Fibroblast of skin of left biceps (primary cell): ENCODE measurements around the gene ZNF436.
"Not testable (repeated sequence)": the region's sequence is repeated elsewhere in the genome, so short reads cannot be mapped to it uniquely, and the experiment has no call there.

Experiments
- DNase-seq, 2 experiments: peaks; one replicate each; pipeline ENCODE4 v3.0.0-alpha.2; 2013; ENCODE audit warnings: low read depth in 2 of 2

Gene ZNF436

GRCh38 chr1:23392125-23392855, 22.7 kb upstream of the ZNF436 start:
- DNase-seq: no peak

GRCh38 chr1:23389837-23390321, 20.2 kb upstream of the ZNF436 start:
- no peak for DNase-seq

DNA sequence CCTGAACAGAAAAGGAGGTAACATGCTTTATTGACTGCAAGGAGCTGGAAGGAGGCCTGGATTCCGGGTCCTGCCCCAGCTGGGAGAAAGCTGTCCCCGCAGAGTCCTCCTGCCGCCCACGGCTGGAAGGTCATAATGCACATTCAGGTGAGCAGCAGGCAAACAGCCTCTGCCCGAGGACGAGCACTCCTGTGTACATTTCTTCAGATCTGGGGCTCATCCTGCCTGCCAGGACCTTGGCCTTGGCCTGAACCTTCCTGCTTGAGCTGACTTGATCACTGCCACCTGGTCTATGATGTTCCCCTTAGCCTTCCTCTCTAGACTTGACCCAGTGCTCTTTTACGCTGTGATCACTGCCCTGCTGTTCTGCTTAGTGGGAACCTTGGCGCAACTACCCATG, 17.9 kb upstream of the ZNF436 start:
- no peak for DNase-seq

DNA sequence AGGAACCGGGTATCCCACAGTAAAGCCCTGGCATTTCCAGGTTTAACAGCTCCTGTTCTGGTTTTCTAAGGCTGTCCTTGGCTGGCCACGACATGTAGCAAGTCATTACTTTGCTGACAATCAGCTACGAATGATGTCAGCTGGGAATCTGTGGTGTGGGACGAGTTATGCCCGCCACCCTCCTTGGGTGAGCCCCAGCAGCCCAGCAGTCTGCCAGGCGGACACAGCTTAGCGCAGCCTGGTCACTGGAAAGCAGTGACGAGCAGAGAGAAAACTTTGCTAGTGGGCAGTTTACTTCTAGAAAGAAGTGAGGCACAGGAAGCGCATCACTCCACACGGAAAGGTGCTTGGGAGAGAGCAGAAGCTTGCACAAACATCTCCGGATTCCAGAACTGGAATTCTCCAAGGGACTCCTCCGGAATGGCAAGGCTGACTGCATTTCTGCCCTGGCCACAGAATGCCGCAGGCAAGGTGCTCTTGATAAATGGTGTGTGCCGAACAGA, 15.5 kb upstream of the ZNF436 start:
- DNase-seq: no peak

- no peak for DNase-seq
These were observed 14.8 kb upstream of the ZNF436 start for GRCh38 chr1:23384312-23385058.

- DNase-seq: no peak
These were observed 14.1 kb upstream of the ZNF436 start for GRCh38 chr1:23383577-23384311.

GRCh38 chr1:23381233-23381885, 11.7 kb upstream of the ZNF436 start:
- DNase-seq: no peak

DNA sequence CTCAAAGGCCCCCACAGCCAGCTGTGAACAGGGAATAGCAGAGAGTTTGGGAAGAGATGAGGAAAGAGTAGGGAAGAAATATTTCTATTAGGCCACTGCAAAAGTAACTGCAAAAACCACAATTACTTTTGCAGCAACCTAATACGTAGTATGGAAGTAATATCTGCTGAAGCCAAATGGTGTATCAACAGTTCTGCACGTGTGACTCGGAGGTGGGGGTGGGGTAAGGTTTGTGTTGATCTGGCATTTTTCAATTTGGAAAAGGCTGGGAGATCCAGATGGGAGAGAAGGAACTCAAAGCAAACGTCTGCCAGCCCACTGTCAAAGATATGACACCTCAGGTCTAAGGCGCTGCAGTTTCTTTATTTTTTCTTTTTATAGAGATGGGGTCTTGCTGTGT, 11.1 kb upstream of the ZNF436 start:
- no peak for DNase-seq

DNA sequence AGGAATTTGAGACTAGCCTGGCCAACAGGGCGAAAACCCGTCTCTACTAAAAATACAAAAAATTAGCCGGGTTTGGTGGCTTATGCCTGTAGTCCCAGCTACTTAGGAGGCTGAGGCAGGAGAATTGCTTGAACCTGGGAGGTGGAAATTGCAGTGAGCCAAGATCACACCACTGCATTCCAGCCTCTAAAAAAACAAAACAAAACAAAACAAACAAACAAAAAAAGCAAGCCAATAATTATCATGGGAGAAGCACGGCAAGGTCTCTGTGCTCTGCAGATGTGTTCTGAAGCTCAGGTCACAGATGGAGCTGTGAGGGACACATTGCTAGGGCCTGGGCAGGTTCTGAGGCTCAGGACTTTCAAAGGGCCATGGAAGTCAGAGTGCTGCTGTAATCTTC, 10.6 kb upstream of the ZNF436 start:
- DNase-seq: not testable (repeated sequence)

- DNase-seq: no peak
These were observed 7.5 kb upstream of the ZNF436 start for GRCh38 chr1:23376890-23377811.

DNA sequence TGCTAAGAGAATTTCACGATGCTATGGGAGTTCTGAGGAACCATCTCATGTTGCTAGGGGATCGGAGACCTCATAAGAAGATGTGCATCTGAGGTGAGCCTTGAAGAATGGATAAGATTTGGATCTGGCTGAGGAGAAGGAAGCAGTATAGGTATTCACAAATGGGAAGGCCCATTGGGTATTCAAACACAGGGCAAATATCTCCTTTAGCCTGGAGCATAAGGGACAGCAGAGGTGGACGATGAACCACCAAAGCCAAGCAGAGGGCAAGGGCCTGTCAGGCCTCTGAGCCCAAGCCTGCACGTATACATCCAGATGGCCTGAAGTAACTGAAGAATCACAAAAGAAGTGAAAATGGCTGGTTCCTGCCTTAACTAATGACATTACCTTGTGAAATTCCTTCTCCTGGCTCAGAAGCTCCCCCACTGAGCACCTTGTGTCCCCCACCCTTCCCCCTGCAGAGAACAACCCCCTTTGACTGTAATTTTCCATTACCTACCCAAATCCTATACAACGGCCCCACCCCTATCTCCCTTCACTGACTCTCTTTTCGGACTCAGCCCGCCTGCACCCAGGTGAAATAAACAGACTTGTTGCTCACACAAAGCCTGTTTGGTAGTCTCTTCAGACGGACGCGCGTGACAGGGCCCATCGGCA, 4.6 kb upstream of the ZNF436 start:
- not testable (repeated sequence) for DNase-seq

DNA sequence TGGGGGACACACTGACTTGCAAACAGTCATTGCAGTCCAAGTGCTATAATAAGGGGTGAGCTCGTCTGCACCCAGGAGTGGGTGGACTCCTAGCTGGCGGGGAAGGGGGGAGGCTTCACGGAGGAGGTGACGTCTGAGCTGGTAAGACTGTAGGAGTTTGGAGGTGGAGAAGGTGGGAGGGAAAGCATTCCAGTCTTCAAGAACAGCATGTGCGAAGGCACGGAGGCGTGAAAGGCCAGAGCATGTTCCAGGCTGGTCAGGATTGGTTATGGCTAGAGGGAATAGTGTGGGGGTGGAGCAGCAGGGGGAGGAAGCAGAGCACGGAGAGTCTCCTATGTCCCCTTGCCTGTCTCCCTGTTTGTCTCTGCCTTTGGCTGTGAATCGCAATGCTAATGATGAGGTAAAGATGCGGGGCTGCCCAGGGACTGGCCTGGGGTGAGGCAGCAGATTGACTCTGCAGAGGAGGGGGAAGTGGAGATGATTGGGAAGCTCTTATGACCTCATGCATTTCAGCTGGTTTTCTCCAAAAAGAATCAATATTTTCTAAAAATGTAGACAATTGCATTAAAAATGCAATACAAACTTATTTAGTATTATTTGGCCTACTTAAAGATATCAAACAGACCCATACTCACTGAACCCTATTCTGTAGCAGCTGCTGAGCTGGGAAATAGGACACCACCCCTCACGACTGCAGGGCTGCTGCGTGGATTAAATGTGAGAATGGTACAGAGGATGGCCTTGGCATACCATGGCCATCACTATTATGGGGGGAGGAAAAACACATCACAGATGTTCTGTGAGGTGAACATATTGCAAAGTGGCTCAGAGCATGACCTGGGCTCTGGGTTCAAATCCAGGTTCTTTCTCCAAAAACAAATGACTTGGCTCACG, 2.6 kb upstream of the ZNF436 start:
- DNase-seq: no peak

DNA sequence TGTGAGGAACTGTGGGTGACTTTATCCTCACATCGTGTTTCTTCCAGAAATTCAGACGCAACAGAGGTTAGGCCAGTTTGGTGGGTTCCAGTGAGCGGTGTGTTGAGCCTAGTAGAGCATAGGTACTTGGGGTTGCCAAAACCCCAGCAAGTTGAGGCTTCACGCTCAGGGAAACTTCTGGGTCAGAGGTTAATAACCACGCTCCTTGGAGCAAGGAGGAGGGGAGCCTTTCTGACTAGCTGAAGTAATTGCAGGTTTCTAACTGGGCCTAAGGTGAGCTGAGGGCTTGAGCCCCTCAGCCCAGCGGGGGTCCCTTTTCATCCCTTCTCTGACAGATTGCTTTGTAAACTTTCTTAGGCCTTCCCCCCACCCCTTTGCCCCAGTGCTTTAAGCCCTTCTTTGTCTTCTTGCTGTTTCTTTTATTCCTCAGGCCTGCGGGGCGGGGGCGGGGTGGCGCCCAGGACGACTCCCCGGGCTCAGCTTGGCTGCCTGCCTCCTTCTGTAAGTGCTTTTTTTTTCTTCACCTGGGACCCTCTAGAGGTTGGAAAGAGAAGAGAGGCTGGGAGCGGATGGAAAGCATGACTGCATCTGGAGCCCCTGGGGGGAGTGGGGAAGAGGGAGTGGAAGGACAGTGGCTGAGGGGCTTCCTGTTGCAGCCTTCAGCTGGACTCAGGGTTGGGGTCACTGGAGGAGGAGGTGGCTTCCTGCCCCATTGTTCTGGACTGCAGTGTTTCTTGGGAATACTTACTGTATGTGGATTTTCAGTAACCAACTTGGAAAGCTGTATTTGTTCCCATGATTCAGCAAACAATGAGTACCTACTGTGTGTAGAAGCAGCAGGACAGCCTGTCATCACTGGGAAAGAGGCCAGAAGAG, 1.3 kb upstream of the ZNF436 start:
- no peak for DNase-seq

DNA sequence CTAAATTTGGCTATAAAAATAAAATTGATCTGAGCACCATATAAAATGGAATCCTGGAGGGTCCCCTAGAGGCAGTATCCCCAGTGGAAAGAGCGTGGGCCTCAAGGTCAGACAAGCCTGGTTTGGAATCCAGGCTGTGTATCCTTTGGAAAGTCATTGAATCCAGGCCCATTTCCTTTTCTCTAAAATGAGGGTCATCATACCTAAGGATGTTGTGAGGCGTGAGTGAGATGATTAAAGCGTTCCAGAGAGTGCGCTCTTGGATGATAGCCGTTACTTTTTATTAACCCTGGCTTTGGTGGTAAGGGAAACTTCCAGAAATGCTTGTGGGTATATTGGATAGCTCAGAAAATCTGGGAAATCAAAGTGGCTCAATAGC, 683 bp upstream of the ZNF436 start:
- no peak for DNase-seq

- DNase-seq: peak; percentile 73 to 80
These were observed 888 bp downstream of the ZNF436 start for GRCh38 chr1:23368562-23369334.

- peak; percentile 96 for DNase-seq
These were observed 1.7 kb downstream of the ZNF436 start for GRCh38 chr1:23367791-23368561.

GRCh38 chr1:23367451-23367790, 2.2 kb downstream of the ZNF436 start:
- DNase-seq: no peak
